ENCODE results near the gene GRIK4. TPM values are rescaled to one million over a fixed set of nuclear protein-coding genes. Genes with fewer than 3 reads are reported as not detected.
A peak's percentile ranks its signal among the peaks of the same experiment; 100 is the strongest.

Gene GRIK4
- total and polyA plus RNA-seq, 2 of the 4 experiments (the other 2 are of a cell fraction) = 0.18 to 0.38 TPM

DNA sequence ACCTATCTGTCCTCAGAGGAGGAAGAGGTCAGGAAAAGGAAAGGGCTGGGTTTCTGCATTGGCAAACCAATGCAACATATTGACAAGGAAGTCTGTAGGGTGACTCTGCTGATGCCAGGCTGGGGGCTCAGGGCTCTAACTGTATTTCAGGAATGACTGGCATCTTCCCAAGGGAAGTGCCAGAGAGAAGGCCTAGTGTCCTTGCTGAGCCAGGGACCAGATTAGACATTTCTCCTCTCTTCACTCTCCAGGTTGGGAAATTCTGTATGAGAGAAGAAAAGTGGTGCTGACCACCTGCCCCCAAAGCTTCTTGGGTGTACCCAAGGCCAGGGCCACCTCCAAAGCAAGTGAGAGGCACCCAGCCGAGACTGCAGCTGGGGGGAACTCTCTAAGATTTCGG is 27.2 kb downstream of the GRIK4 start:
- no peaks in the 10 kb centered on the region for H3K9me1 ChIP-seq (ENCODE audit: insufficient read depth, low read length)
- in situ Hi-C loops (cut with MboI; ENCODE audit: low sequenced_read_pairs) = no loop called here
- H2AFZ ChIP-seq (replicated peaks; ENCODE audit: low read length, poor library complexity) = no peak overlapping the region
- no peak overlapping the region for H2BK120ac ChIP-seq (ENCODE audit: low read depth, low read length)
- no peak overlapping the region for H3K27ac ChIP-seq (ENCODE audit: insufficient read depth, low read length)
- ChIA-PET POLR2A (ENCODE audit: unreplicated experiment) (no interaction called here), CTCF (no interaction called here)
- no peak overlapping the region for H2BK15ac ChIP-seq (ENCODE audit: low read depth, low read length)
- H3K4me3 ChIP-seq (ENCODE audit: insufficient read depth, low read depth, low read length) = no peak overlapping the region
- H3K27me3 ChIP-seq (ENCODE audit: control insufficient read depth, insufficient read depth, low read length) = no peaks in the 10 kb centered on the region
- H2BK20ac ChIP-seq (ENCODE audit: low read depth, low read length) = no peak overlapping the region
- WGBS, 2 experiments (ENCODE audit: extremely low coverage in 2 of 2, insufficient read length in 1 of 2) = no CpG with 5 or more reads among the region's 2 CpGs
- no peak overlapping the region for H3K9ac ChIP-seq (ENCODE audit: low read depth, low read length)
- H3K9me3 ChIP-seq (ENCODE audit: control insufficient read depth, insufficient read depth, low read length) = no peaks in the 10 kb centered on the region
- no peak overlapping the region for H2AK9ac ChIP-seq (replicated peaks; ENCODE audit: low read depth, low read length, poor library complexity)
- TF ChIP-seq NFE2L2 (IDR thresholded peaks at IDR 0.05; ENCODE audit: low read depth, low read length) (no peak), POLR2A (IDR thresholded peaks at IDR 0.05; ENCODE audit: low read depth, low read length) (no peak), RAD21 (IDR thresholded peaks at IDR 0.05; ENCODE audit: low read length) (no peak), FOS (IDR thresholded peaks at IDR 0.05; ENCODE audit: low read depth, low read length) (no peak), CEBPB (IDR thresholded peaks at IDR 0.05; ENCODE audit: low read depth, low read length) (no peak), MAFK (IDR thresholded peaks at IDR 0.05; ENCODE audit: low read depth, low read length) (no peak), RCOR1 (IDR thresholded peaks at IDR 0.05; ENCODE audit: insufficient replicate concordance, low read length) (no peak), BHLHE40 (IDR thresholded peaks at IDR 0.05; ENCODE audit: low read depth, low read length) (no peak)
- TF ChIP-seq, protein P1, sequence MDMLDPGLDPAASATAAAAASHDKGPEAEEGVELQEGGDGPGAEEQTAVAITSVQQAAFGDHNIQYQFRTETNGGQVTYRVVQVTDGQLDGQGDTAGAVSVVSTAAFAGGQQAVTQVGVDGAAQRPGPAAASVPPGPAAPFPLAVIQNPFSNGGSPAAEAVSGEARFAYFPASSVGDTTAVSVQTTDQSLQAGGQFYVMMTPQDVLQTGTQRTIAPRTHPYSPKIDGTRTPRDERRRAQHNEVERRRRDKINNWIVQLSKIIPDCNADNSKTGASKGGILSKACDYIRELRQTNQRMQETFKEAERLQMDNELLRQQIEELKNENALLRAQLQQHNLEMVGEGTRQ (IDR thresholded peaks at IDR 0.05; ENCODE audit: low read depth, low read length) = no peak
- TF ChIP-seq, protein P2, sequence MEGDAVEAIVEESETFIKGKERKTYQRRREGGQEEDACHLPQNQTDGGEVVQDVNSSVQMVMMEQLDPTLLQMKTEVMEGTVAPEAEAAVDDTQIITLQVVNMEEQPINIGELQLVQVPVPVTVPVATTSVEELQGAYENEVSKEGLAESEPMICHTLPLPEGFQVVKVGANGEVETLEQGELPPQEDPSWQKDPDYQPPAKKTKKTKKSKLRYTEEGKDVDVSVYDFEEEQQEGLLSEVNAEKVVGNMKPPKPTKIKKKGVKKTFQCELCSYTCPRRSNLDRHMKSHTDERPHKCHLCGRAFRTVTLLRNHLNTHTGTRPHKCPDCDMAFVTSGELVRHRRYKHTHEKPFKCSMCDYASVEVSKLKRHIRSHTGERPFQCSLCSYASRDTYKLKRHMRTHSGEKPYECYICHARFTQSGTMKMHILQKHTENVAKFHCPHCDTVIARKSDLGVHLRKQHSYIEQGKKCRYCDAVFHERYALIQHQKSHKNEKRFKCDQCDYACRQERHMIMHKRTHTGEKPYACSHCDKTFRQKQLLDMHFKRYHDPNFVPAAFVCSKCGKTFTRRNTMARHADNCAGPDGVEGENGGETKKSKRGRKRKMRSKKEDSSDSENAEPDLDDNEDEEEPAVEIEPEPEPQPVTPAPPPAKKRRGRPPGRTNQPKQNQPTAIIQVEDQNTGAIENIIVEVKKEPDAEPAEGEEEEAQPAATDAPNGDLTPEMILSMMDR (conservative IDR thresholded peaks at IDR 0.05; ENCODE audit: low read depth, low read length) = no peak
- TF ChIP-seq, protein P3, sequence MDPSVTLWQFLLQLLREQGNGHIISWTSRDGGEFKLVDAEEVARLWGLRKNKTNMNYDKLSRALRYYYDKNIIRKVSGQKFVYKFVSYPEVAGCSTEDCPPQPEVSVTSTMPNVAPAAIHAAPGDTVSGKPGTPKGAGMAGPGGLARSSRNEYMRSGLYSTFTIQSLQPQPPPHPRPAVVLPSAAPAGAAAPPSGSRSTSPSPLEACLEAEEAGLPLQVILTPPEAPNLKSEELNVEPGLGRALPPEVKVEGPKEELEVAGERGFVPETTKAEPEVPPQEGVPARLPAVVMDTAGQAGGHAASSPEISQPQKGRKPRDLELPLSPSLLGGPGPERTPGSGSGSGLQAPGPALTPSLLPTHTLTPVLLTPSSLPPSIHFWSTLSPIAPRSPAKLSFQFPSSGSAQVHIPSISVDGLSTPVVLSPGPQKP (IDR thresholded peaks at IDR 0.05; ENCODE audit: borderline replicate concordance, low read depth, low read length) = no peak
- H3K4me1 ChIP-seq (ENCODE audit: control insufficient read depth, insufficient read depth, low read length) = peaks cover 3% of the 10 kb centered on the region; the same call in 1 of the 2 replicates
- H3K4me2 ChIP-seq (ENCODE audit: low read depth, low read length) = no peak overlapping the region
- no peak overlapping the region for H4K8ac ChIP-seq (ENCODE audit: low read depth in 2 of 2, low read length in 2 of 2)
- dilution Hi-C loops (cut with HindIII; ENCODE audit: low sequenced_read_pairs, unreplicated experiment) = no loop called here
- H2AK5ac ChIP-seq (ENCODE audit: low read depth, low read length) = peak overlapping the region; percentile 15; the same call in 1 of the 2 replicates
- intact Hi-C loops (cut with micrococcal nuclease) = no loop called here
- no peak overlapping the region for H3K23ac ChIP-seq (ENCODE audit: low read depth, low read length)
- no TSS peak for BruUV-seq (replicated peaks)
- H4K5ac ChIP-seq (ENCODE audit: low read depth, low read length) = no peak overlapping the region
- no peak overlapping the region for H3K18ac ChIP-seq (ENCODE audit: low read depth, low read length)
- no peak overlapping the region for H3K56ac ChIP-seq (ENCODE audit: extremely low read depth, insufficient read depth, low read length)
- ATAC-seq (ENCODE audit: low read depth) (no peak), DNase-seq (no peak)
- H3K14ac ChIP-seq (replicated peaks; ENCODE audit: low read depth, low read length) = no peak overlapping the region
- H4K91ac ChIP-seq (ENCODE audit: insufficient read depth, low read depth, low read length) = no peak overlapping the region
- H4K20me1 ChIP-seq (ENCODE audit: insufficient read depth, low read length) = no peaks in the 10 kb centered on the region
- H2BK5ac ChIP-seq (ENCODE audit: low read depth, low read length, poor library complexity, severe bottlenecking) = no peak overlapping the region
- no peaks in the 10 kb centered on the region for H3K79me1 ChIP-seq (ENCODE audit: low read depth in 1 of 2, low read length in 2 of 2)
- no peaks in the 10 kb centered on the region for H3K36me3 ChIP-seq (ENCODE audit: control insufficient read depth, insufficient read depth, low read length)
- H3K4ac ChIP-seq (ENCODE audit: low read depth, low read length) = no peak overlapping the region
